Measurements from ENCODE around the gene LRRC28. TPM values are rescaled to one million over a fixed set of nuclear protein-coding genes. Genes with fewer than 3 reads are reported as not detected.
"Not testable (repeated sequence)": the region's sequence is repeated elsewhere in the genome, so short reads cannot be mapped to it uniquely, and the experiment has no call there.

Gene LRRC28
- polyA plus RNA-seq (ENCODE audit: insufficient read length in 3 of 3): 10 to 100 TPM; 34.0 to 39.2 (median 37.9) TPM

DNA sequence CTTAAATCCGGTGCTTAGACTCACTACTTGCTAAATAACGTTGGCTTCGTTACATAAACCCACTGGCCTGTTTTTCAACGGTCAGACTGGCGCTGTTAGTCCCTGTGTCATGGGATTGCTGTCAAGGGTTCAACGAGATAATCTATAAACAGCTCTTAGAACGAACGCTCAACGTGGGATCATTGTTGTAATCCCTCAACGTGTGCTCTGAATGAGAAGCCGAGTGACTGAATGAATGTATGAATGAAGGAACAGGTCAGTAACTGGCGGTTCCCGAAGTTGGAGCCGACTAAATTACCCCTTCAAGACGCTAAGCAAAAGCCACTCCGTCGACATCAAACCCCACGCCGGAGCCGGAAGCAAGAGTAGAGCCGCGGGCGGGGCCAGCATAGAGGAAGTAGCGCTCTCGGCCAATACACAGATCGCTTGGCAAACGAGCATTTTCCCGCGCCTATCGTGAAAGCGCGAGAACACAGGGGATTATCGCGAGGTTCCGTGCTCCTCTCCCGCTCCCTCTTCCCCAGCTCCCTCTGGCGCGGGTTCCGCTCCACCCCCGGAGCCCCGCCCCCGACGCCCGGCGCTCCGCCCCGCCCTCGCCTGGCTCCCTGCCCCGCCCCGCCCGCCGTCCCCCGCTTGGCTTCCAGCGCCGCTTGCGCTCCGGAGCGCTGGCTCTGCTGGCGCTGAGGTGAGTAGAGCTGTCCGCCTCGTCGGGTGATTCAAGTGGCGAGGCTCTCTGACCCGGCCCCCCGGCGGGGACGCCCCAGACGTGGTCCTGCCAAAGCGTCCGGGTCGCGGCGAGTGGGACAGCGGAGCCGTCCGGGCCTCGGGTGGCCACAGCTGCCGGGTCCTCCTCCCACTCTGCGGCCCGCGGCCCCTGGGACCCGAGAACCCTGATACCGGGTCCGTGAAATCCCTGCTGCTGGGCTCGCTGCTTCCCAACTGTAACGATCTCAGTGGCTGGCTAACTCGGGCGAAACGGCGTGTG, at the start of gene LRRC28:
LRRC28 (plus strand) TSS at position 625 of the 985 bp plus-strand sequence. CDS start 4,477 bp downstream, outside the sequence.
- peak; percentile 97 to 99 (median 98) for DNase-seq (ENCODE audit: low read depth in 3 of 3, low spot score in 2 of 3)

DNA sequence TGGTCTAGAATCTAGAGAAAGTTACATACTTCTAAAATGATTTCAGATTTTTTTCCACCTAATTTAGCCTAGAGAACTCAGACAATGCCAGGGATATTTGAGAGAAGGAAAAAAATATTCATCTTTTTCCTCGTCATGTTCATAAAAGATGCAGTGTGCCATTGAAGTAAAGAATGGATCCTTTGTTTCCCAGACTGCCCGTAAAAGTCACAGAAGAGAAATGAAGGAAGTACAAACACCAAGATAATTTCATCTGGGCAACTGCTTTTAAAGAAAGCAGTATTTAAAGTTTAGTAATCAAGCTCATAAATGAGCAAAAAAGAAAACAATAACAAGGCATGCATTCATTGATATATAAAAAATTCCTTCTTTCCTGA, 49.1 kb upstream of the LRRC28 start:
- no peak for DNase-seq (ENCODE audit: low read depth in 3 of 3, low spot score in 2 of 3)

DNA sequence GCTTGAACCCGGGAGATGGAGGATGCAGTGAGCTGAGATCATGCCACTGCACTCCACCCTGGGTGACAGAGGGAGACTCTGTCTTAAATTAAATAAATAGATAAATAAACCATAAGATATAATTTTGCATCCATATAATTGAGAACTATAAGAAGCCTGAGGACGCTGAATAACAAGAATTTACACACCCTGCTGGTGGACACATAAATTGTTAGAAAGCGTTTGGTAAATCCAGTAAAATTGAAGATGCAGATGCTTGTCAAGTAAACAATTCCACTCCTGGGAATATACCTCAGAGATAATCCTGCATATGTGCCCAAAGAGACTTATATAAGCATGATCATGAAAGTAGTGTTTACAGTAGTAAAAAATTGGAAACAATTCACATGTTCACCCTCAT, 43.6 kb upstream of the LRRC28 start:
- no peak for DNase-seq (ENCODE audit: low read depth in 3 of 3, low spot score in 2 of 3)

DNA sequence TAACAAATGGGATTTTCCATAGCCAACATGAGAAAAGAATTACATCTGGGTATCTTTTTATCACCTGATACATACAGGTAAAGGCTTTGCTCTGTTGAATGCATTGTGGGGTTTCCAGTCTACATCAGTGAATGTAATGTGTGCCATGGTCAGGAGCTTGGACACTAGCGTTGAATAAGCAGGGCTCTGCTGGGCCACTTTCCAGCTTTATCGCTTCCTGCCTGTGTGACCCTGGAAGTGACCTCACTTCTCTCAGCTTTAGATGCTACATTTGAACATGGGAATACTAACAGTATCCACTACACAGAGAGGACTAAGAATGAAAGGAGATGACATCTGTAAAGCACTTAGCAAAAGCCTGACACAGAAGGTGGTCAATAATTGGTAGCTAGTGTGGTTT, 42.0 kb upstream of the LRRC28 start:
- no peak for DNase-seq (ENCODE audit: low read depth in 3 of 3, low spot score in 2 of 3)

DNA sequence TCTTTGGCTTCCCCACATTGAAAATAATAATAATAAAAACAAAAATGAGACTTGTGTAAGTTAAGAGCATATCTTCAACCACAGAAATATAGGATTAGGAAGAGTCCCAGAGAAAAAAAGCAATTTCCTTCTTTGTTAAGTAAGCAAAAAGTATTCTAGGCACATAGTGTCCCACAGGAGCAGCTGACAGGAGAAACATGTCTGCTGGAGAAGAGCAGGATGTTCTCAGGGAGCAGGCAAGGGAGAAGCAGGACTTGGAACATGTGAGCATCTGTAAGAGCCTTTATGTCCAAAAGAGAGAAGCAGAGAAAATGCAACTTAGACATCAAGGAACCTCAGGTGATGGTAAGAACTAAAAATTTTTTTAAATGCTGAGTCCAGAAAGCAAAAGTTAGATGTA, 40.9 kb upstream of the LRRC28 start:
- DNase-seq (ENCODE audit: low read depth in 3 of 3, low spot score in 2 of 3): no peak

DNA sequence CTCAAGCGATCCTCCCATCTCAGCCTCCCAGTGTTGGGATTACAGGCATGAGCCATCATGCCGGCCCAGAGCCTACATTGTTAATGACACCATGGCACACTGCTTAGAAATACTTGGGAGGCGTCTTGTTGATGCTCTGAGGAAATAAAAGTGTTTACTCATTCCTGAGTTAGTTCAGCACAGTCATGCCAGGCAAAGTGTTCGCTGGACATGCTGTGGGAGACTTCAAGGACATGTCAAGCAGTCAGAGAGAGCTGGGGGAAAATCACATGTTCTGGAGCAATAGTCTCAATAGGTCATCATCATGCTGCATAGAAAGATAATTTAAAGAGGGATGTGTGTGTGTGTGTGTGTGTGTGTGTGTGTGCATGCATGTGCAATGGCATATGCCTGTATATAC, 39.4 kb upstream of the LRRC28 start:
- DNase-seq (ENCODE audit: low read depth in 3 of 3, low spot score in 2 of 3): no peak

DNA sequence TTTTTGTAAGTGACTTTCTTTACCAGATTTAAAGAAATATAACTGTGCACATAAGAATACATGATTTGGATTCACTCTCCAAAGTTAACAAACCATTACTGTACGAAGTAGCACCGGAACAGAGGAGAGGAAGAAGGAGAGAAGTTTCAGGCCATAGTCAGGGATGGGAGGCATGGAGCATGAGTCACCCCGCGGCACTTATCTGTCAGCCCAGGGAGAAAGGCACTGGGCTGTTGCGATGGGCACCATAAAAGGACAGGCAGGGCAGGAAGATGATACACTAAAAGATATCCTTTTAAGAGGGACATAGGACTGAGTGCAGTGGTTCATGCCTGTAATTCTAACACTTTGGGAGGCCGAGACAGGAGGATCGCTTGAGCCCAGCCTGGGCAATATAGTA, 38.9 kb upstream of the LRRC28 start:
- DNase-seq (ENCODE audit: low read depth in 3 of 3, low spot score in 2 of 3): no peak

DNA sequence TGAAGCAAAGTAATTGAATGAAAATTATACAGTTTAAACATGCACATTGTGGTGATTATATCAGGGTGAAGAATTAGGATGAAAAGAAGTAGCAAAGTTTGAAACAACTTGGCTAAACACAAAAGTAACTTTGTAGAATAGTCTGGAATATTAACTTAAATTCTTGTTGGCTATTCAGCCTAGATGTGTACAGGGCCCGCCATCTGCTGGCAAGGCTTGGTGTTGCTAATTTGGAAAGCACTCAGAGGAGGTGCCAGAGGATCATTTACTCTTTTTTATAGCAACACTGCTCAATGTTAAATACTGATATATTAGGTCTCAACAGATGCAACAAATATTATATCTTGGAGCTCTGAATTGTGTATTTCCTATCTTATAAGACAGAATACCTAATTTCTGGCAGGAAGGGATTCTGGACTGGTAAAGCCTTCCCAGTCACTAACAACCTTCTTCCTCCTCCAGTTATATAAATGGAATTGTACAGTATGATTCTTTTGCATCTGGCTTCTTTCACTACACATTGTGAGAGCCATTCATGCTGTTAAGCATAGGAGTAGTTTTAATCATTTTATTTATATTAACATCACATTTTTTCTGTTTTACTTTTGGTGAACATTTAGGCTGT, 38.0 kb upstream of the LRRC28 start:
- DNase-seq (ENCODE audit: low read depth in 3 of 3, low spot score in 2 of 3): peak; percentile 8 to 26 (median 17)

DNA sequence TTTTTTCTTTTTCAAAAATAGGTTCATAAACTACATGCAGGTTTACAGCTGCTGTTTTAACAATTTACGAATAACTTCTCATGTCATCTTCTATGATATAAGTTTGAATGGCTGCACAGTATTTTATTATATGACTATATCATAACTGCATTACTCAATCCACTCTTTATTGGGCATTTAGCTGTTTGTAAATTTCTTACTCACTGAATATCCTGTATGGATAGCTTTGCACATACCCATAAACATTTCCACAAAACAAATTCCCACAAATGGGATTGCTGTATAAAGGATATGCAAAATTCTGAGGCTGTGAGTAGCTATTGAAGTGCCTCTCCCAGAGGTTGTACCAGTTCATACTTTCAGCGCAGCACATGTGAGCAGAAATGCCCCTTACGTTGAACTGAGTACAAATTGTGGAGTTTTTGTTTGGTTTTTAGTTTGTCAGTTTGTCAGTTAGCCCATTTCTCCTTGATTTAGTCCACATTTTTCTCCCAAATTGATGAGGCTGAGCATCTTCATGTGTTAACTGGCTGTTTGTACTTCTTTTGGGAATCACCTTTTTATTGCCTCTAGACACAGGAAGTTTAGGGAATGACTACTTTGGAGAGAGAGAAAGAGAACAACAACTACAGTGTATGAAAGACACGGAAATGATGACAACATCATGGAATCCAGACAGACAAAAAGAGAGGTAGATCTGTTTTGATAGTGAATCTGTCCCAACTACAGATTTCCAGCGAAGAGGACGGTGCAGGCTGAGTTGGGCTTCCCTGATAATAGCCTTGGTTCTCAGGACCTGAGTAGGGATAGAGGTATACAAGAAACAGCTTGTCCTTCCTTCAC, 26.7 kb upstream of the LRRC28 start:
- no peak for DNase-seq (ENCODE audit: low read depth in 3 of 3, low spot score in 2 of 3)

DNA sequence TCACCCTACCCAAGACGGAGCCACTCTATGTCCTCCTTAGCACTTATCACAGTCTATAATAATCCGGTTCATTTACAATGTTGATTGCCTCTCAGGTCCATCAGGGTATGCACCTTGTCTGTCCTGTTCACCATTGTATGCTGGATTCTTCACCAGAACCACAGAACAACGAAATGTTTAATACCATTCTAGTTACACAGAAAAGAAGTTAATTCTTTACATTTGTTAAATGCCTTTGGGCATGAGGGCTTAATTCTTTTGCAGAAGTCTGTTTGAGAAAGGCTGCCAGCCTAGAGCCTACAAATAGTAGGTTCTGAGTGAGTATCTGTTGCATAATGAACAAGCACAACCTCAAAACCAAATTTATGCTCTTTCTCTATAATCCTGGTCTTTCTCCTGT, 24.5 kb upstream of the LRRC28 start:
- DNase-seq (ENCODE audit: low read depth in 3 of 3, low spot score in 2 of 3): no peak

DNA sequence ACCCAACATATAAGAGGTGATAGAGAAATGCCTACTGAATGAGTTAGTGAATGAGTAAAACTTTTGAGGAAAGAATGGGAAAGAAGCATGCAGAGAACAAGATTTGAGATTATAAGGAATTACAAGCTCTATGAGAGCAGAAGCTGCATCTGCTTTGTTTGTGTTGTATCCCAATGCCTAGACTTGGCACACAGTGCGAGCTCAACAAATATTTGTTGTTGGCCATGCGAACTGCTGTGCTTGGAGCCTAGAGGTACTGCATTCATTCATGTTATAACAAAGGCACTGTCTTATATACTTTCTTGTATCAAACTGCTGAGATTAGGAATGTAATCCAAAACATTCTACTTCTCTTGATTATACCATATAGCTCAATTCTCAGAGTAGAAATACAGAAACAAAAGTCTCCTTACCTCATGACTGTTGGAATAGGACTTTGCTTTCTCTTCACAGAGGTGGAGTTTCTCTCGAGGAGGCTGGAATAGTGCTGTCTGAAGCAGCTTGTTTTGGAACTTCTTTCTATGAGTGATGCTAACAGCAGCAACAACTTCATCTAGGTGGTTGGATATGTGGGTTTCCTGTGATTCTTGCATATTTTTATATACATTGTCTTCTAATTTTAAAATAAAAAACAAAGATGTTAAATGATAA, 23.0 kb upstream of the LRRC28 start:
- DNase-seq (ENCODE audit: low read depth in 3 of 3, low spot score in 2 of 3): no peak

DNA sequence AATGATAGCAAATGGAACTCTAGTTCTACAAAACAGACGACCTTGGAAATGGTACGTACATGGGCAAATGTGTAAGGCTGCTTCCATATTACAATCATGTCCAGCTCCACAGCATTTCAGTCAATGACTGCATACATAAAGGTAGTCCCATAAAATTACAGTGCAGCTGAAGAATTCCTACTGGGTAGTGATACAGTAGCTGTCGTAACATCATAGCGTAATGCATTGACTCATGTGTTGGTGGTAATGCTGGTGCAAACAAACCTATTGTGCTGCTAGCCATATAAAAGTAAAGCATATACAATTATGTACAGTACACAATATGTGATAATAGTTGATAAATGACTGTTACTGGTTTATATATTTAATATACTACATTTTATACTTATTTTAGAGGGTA, 20.4 kb upstream of the LRRC28 start:
- DNase-seq (ENCODE audit: low read depth in 3 of 3, low spot score in 2 of 3): no peak

DNA sequence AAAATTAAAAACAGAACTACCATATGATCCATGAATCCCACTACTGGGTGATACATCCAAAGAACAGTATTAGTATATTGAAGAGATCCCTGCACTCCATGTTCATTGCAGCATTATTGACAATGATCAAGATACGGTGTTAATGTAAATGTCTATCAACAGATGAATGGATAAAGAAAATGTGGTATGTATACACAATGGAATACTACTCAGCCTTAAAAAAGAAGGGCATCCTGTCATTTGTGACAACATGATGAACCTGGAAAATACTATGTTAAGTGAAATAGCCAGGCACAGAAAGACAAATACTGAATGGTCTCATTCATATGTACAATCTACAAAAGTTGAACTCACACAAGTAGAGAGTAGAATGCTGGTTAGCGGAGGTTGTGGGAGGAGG, 18.5 kb upstream of the LRRC28 start:
- DNase-seq (ENCODE audit: low read depth in 3 of 3, low spot score in 2 of 3): no peak

DNA sequence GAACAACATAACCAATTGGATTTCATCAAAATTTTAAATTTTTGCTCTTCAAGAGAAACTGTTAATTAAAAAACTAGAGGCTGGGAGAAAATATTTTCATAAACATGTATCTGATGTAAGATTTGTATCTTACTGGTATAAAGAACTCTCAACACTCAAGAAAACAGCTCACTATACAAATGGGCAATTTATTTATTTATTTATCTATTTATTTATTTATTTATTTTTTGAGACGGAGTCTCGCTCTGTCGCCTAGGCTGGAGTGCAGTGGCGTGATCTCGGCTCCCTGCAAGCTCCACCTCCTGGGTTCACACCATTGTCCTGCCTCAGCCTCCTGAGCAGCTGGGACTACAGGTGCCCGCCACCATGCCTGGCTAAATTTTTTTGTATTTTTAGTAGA, 17.1 kb upstream of the LRRC28 start:
- DNase-seq (ENCODE audit: low read depth in 3 of 3, low spot score in 2 of 3): not testable (repeated sequence)

DNA sequence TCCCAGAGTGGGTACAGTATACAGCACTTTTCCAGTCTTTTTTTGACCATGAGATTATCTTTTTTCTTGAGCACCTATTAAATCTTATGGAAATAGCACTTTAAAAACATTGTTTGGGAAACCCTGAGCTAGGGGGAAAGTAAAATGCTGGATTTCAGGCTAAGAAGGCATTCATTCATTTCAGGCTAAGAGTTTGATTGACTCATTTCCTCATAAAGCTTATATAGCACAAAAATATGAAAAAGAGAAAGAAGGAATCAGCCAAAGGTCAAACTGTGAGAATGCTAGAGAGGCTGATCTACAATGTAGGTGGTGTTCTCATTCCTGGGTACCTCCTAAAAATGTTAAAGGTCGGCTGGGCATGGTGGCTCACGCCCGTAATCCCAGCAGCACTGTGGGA, 12.4 kb upstream of the LRRC28 start:
- no peak for DNase-seq (ENCODE audit: low read depth in 3 of 3, low spot score in 2 of 3)

DNA sequence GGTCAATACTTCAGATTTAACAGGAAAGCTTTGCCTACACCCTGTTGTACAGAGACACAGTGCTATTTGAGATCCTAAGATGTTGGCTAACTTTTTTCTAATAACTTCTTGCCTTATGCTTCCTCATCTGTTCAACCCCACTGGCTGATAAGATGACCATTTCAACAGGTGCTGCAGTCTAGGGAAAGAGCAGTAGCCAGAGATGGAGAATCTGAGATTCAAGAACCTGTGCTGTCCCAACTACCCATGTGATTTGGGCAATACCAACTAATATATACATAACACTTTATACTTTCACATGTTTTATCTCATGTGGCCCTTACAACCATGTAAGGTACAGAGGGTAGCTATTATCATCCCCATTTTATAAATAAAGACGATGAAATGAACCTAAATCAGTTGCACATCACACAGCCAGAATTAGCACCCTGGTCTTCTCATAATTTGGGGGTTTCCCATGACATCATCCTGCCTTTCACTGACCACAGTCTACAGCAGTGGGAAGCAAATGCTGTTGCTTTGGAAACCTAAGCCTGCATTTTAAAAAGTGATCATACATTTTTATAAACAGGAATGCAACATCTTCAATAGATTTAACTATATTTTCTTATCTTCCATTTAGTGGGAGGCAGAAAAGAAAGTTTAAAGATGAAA, 11.6 kb upstream of the LRRC28 start:
- DNase-seq (ENCODE audit: low read depth in 3 of 3, low spot score in 2 of 3): no peak

DNA sequence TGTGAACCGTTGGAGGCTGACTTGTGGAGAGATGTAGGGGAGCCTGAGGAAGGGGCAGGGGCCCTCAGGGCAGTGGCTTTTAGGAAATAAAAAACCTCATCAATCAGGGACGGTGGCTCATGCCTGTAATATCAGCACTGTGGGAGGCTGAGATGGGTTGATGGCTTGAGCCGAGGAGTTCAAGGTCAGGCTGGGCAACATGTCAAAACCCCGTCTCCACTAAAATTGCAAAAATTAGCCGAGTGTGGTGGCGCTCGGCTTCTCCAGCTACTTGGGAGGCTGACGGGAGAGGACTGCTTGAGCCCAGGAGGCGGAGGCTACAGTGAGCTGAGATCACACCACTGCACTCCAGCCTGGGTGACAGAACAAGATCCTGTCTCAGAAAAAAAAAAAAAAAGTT, 9.5 kb upstream of the LRRC28 start:
- no peak for DNase-seq (ENCODE audit: low read depth in 3 of 3, low spot score in 2 of 3)

DNA sequence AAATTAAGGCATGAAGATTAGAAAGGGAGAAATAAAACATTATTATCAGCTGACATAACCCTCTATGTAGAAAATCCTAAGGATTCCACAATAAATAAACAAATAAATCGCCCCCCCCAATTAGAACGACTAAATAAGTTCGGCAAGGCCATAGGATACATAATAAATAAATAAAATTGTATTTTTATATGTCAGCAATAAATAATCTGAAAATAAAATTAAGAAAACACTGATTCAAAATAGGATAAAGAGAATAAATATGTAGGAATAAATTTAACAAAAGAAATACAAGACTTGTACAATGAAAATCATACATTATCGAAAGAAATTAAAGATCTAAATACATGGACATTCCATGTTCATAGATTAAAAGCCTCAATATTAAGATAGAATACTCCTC, 7.0 kb upstream of the LRRC28 start:
- no peak for DNase-seq (ENCODE audit: low read depth in 3 of 3, low spot score in 2 of 3)

DNA sequence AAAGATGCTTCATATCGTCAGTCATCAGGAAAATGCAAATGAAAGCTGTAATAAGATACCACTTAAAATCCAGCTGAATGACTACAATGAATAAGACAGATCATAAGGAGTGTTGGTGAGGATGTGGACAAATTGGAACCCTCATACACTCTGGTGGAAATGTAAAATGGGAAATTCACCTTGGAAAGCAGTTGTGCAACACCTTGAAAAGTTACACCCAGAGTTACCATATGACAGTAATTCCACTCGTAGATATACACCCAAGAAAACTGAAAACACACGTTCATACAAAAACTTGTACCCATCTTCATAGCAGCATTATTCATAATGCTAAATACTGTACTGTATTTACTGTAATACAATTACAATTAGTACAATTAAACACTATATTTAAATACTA, 4.2 kb upstream of the LRRC28 start:
- no peak for DNase-seq (ENCODE audit: low read depth in 3 of 3, low spot score in 2 of 3)
